ENCODE measurements around the gene GUCA2A.

Gene GUCA2A

DNA sequence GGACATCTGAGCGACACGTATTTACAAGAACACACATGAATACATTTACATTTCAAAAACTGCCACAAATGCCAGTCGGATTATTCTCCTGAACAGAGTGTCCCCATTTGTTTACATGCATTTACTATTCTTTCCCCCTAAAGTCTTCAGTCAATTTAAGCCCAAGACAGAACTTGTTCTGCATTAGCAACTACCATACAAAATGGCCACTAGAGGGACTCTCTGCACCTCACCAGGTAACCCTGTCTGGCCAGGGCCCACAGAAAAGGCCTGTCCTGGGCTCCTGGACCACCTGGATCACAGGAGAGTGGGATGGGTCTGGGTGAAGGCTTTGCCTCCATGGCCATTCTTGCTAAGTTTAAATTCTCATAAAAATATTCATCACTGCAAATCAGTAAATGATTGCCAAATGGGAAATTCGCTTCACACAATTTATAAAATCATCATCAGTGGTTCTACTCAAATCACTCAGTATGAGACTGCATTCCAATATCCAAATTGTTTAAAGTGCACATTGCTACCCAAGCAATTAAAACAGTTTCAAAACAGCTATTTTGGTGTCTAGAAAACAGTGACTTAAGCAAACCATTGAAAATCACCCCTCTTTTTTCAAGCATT is 12.5 kb upstream of the GUCA2A start:
- DNase-seq = peak; percentile 66

DNA sequence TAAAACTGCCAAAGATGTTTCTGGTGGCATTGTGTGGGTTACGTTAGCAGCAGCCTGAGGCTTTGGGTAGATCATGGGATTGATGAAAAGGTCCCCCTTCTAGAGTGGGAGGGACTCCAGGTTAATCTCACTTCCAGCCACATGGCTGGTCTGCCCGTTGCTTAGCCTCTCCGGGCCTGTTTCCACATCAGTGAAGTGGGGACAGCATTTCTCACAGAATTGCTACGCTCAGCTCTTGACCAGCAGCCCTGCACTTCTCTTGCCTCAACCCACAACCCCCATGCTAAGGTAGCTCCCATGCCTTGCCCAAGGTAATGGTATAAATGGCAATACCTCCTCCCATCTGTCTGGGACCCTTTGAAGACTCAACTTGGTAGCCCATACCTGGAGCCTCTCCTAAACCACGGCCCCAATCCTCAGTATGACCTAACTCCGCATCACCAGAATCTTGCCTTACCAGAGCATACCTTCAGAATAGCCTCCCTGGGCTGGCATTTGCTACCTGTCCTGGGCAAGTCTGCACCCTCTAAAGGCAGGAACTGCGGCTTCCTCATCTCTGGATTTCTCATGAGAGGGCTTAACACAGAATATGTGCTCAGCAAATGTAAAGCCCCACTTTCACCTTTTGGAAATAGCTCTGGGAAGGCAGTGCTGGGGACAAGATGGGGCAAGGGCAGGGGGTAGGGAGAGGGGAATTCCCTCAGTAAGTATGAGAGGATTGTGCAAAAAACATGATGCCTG is 10.9 kb upstream of the GUCA2A start:
- DNase-seq = no peak

- DNase-seq = no peak
Measured at GRCh38 chr1:42173961-42174735, 9.6 kb upstream of the GUCA2A start.

DNA sequence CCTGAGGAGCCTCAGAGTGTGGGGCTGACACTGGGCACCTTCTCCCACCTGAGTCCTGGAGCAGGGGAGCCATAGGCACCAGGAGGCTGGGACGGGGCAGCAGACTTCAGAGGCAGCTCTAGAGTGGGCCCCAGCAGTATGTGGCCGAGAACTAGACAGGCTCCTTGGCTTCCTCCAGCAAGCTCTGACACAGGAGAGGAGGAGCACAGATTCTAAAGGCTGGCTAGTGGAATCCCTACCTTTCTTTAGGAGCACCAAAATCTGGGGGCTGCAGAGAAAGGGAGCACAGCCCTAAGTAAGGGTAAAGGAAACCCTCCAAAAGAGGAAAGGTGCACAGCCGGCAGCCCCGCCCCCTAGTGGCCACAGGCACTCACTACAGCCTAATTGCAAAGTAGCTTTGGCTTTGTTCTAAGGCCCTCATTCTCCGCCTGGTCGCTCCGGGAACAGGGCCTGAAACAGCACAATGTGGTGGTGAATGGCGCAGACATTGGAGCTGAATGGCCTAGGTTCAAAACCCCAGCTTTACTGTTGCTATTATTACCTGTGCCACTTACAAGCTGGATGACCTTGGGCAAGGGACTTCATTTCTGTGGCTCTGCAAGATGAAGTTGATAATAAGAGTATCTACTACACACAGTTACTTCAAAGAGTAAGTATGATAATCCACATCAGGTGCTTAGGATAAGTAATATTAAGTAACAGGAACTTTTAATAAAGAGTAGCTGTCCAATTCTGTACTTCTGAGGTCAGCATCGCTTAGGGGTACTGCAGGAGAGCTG is 8.8 kb upstream of the GUCA2A start:
- peak; percentile 78 for DNase-seq

DNA sequence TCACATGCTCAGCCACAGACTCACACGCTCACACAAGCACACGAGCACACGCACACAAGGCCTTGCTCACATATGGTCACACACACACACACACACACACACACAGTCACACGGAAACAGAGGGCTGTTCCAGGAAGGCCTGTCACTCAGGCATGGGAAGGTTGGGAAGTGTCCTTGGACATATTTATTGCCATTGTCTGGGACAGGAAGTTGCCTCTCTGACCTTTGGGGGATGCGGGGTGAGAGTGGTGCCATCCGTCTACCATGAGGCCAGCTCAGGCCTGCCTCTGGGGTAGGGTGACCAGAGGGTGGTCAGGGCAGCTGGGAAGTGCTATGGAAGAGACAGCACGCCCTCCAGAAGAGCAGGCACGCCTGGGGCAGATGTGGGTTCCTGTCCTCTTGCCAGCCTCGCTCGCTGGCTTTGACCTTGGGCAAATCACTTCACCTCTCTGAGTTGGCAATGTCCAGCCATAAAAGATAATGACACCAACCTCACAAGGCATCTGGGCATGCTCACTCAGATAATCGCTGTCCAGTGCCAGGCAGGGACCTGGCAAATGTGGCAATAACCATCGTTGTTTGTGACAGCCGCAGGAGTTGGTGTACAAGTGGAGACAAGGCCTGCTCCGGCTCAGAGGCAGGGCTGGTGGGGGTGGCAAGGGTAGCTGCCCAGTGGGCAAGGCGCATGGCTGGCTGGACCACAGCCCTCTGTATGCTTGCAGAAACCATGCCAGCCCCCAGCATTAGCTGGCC is 8.0 kb upstream of the GUCA2A start:
- DNase-seq = no peak

DNA sequence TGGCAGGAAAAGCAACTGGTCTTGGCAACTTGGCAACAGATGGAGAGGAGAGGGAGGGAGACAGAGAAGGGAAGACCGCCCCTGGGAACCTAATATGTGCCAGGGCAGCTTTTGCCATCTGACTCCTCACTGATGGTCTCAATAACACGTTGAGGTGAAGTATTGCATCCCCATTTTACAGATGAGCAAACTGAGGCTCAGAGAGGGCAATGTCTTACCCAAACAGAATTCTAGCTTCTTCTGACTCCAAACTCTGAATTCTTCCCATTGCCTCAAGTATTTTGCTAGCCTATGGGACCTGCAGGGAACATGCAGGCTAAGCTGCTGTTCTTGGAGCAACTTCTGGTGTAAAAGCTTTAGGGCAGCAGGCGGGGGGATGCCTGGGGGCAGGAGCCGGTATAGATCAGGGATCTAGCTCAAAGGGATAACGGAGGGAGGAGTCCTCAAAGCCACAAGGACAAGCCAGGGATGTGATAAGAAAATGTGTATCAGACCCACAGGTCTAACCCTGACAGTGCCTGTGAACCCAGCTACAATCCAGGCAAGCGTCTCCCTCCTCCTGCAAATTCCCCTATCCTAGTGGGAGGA is 7.2 kb upstream of the GUCA2A start:
- no peak for DNase-seq

DNA sequence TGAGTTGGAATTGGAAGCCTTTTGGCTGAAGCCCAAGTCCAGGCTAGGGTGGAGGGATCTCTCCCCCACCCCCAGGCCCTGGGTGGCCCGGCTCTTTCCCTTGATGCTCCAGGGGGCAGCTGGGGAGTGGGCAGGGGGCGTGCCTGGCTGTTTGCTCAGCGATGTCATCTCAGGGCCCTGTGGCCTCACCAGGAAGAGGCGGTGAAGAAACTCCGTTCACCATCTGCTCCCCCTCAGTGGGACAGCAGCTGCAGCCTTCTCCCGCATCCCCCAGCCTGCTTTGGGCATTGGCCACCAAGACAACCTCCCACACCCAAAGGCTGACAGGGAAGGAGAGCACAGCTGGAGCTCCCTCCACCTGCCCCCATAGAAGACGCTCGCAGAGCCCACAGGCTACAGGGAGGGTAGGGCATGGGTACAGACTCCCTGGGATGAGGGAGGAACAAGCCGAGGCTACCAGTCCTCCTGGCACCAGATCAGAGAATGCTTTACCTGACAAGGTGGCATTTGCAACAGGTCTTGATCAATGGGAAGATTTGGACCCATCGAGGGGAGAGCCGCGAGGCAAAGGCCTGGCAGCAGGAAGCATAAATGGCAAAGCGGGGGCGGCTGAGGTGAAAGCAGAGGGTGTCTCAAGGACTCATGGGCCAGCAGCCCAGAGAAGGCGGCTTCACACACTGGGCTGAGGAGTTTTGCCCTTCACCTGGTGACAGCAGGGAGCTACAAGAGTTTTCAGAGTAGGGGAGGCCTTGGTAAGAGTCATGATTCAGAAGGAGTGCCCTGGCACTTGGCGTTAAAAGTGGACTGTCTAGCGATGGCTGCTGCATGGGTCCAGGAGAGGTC is 6.5 kb upstream of the GUCA2A start:
- DNase-seq = no peak

DNA sequence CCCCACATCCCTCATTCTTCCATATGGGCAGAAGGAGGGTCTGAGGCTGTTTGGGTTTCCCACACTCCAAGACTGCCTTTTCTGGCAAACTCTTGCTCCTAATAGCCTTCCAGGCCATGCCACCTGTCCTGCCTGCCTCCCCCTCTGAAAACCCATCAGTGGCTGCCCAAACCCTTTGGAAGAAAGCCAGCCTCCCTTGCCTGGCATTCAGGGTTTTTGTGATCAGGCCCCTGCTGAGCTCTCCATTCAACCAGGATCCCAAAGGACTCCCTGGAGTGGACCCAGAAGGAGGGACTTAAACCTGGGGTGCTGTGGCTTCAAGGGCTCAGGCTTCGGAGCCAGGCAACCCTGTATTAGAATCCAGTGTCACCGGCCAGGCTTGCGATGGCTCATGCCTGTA is 4.2 kb upstream of the GUCA2A start:
- no peak for DNase-seq

DNA sequence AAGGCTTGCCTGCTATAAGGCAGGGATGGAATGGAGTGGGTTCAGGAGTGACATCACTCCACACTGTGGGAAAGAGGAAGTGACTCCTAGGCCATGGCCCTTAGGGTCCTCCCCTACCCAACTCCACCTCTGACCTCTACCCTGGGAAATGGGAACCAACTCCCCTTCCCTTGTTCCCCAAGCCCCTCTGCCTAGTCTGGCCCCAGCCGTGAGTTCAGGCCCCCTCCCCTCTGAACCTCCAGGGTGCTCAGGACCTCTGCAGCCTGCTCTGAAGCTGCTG is 3.8 kb upstream of the GUCA2A start:
- no peak for DNase-seq

DNA sequence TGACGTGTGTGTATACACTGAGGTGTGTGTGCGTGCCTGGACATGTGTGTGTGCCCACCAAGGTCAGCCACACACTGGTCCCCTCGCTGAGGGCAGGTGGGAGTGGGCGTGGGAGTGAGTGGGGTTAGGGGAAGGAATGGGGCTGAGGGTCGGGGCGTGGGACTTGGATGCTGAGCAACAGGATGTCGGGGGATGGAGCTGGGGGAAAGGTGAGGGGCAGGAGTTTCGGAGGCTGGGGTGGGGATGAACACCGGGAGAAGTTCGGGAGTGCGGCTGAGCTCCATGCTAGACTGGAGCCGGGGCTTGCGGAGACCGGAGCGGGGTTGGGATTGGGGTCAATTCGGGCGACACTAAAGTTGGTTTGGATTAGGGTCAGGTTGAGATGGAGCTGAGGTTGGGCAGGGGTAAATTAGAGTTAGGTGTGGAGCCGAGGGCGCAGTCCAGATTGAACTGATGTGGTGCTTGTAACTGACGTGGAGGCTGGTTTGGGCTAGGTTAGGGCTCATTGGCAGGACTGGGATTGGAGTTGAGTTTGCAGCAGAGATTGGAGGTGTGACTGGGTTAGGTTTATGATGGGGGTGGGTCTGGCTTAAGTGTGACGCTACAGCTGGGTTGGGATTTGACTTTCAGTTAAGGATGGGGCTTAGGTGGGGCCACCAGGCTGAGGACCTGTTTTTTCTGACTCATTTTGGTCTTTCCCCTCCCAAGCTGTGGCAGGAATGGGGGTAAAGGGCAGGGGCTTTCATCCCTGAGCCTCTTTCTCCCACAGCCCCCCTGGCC is 3.3 kb upstream of the GUCA2A start:
- no peak for DNase-seq

DNA sequence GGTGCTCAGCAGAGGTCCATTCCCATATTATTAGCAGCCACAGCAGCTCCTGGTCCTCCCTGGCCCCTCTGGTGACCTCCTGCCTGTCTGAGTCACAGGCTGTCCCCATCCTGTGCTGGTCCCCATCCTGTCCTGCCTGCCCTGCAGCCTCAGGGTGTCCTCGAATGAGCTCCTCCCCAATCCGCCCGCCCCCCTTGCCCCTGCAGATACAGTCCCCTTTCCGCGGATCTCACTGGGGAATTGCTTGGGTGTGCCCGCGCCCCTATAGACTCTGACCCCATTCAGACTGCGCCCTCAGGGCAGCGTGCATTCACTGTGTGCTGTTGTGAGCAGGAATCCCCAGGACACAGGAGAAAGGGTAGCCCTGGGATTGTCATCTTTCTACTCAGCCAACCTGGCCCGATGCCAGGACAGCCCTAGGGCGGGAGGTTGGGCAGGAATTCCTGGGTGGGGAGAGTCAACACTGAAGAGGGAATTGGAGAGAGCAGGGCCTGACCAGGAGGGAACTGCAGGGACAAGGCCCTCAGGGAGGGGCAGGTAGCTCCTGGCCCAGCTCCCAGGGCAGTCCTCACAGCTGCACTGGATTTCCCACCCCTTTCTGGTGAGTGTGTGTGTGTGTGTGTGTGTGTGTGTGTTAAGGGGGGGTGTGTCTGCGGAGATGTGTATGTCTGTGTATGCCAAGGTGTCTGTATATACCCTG is 1.1 kb upstream of the GUCA2A start:
- peak; percentile 82 for DNase-seq

DNA sequence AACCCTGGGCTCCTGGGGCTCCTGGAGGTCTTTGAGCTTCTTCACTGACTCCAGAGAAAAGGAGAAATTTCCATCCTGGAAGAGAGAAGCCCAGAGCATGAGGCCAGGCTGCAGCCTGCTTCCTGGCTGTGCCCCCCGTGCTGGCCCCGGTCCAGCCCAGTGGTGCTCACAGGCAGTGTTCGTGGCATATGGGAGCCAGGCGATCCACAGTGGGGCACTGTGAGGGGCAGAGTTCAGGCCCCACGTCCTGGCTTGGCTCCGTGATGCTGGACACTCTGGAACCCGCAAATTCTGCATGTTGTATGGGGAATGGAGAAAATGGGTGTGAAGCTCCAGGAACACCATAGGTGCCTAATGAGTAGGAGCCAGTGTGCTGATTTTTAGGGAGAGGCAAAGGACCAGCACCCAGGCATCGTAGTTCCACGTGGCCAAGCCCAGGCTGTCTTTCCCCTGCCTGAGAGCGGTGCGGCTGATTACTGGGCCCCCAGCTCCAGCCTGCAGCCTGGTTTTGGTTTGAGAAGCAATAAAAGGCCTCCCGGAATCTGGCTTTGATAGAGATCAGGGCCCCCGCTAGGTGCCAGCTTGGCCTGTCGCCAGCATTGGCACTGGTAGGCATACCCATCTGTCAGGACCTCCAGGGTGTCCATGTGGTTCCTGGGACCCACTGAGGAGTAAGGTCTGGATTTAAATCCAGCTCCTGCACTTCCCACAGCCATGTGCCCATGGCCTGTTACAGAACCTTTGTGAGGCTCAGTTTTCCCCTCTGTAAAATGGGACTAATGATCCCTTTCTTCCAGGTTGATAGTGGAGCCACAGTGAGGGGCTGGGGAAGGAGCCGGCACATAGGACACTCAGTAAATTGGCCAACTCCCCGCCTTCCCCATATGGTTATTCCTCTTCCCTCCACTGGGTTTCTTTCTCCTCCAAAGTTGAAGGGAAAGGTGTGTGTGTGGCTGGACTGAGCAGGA is 725 bp downstream of the GUCA2A start:
- DNase-seq = no peak

DNA sequence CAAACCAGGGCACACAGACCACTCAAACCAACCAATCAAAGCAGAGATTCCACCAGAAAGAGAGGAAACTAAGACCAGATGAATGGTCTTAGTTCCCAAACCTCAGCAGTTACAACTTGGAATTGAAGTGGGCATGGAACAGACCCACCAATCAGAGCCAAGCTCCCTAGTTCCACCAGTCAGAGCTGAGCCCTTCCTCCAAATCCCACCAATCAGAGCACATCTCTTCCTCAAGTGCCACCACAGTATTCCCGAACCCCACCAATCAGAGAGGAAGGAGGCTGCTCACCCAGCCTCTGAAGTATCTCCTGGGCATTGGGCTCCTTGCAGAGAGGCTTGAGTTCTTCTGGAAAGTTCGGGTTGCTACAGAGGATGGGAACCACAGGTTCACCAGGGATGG is 1.4 kb downstream of the GUCA2A start:
- DNase-seq = no peak

DNA sequence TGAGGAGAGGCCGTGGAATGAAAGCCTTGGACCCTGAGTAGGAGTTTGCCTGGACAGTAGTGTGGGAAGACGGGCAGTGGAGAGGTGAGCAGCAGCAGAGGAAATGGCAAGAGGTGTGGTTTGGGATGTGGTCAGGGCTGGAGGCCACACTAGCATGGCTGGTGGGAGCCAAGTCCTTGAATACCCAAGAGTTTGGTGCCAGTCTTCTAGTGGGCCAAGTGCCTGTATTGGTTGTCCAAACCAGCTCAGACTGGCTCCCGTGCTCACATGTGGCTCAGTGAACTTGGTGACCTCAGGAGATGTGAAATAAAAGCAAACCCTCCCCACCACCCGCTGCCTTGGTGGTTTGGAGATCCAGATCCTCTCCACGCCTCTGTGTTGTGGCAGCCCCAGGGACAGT is 2.4 kb downstream of the GUCA2A start:
- no peak for DNase-seq

GRCh38 chr1:42158189-42158588 is 6.4 kb downstream of the GUCA2A start:
- DNase-seq = no peak

DNA sequence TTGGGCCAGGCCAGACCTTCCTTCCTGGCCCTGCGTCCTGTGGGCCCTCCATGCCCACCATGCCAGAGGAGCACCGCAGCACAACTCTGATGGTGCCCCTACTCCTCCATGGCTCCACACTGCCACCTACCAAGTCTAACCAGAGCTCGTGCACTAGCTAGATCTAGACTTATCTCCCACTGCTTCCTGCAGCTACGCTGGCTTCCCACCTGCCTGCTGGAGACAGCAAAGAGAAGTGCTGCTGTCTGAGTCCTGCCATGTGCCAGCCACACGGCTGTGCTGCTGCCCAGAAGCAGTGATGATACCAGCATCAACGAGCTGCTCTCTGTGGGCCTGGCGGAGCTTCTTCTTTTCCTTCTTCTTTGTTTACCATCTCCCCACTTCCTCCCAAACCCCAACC is 6.9 kb downstream of the GUCA2A start:
- peak; percentile 16 for DNase-seq

GRCh38 chr1:42155362-42155761 is 9.2 kb downstream of the GUCA2A start:
- DNase-seq = no peak

DNA sequence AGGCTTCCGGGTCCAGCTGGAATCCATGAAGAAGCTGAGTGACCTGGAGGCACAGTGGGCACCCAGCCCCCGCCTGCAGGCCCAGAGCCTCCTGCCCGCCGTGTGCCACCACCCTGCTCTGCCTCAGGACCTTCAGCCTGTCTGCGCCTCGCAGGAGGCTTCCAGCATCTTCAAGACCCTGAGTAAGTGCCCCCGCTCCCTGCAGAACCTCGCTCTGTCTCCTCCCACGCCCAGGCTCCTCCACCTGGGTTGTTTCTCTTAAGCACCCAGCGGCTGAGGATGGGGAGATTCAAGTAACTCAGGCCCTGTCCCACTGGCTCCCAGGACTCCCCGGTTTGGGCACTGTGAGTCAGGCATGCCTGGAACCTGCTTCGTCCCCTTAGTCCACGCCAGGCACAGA is 9.9 kb downstream of the GUCA2A start:
- DNase-seq = no peak

DNA sequence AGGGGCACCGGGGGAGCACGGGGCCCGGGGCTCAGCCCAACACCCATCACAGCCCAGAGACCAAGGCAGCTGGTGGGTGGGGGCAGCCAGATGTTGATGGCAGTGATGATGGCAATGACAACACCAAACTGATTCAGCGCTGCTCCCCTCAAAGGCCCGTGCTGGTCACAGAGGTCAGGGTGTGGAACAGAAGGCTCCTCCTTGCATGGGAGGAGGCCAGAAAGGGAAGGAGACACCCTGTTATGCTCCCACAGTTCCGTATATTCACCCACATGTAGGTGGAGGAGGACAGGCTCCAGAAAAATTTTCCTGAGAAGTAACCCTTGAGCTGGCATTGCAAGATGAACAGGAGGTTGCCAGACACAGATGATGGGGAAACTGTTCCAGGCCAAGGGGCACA is 10.9 kb downstream of the GUCA2A start:
- no peak for DNase-seq
